PC-9 (cell line): ENCODE results near the gene SLC9C1.
A peak's percentile ranks its signal among the peaks of the same experiment; 100 is the strongest.

Source experiments
- CTCF ChIP-seq: fragments of 200-600 bp; sonication (generic); conservative IDR thresholded peaks from 2 replicates; pipeline ENCODE4 v1.6.1; 2017; ENCODE audit warnings: mixed run types, antibody characterized with exemption, mild to moderate bottlenecking, moderate library complexity
- EZH2 ChIP-seq: fragments of 200-600 bp; sonication (generic); IDR thresholded peaks from 2 replicates; pipeline ENCODE4 v1.8.0; 2017; ENCODE audit warnings: antibody characterized with exemption, low read depth

- TF ChIP-seq CTCF, result peak; percentile 93
- TF ChIP-seq EZH2, result no peak
Measured at GRCh38 chr3:112136959-112137693, 156.9 kb downstream of the SLC9C1 start.
